ENCODE measurements around the gene TGFBRAP1. TPM values are rescaled to one million over a fixed set of nuclear protein-coding genes. Genes with fewer than 3 reads are reported as not detected.

TGFBRAP1 gene
- total and polyA plus RNA-seq, 4 donors, result 1.8 to 10.4 (median 6.8) TPM

DNA sequence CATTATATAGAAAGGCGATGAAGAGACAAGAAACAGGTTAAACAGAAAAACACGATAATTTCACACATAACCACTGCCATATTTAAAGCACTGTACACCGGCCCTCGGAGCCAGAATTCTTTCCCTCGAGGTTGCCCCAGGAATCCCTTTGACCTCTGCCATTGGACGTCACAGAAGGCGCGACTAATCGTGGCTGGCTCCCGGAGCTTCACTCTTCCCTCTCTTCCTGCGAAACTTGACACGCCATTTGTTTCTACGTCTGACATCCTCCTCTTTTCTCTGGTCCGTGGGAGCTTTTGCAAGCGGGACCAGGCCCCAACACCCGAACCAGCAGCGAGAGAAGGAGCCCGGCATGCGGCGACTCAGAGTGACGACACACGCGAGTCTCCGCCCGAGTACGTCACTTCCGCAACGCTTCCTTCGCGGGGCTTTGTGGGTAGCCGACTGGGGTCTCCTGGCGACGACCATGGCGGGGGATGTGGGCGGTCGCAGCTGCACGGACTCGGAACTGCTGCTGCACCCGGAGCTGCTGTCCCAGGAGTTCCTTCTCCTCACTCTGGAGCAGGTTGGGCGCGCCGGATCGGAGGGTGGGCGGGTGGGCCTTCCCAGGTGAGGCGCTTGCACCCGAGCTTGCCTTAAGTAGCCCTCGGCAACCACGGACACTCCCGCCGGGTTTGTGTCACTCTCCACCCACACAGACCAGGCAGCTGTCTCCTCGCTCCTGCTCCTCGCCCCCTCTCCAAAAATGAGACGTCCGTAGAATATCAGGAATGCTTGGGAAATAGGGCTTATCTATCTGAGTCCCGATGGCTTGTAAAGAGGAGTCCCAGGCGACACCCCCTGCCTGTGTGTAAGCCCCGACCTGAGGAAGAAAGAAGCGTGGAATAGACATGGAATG, 7.8 kb upstream of the TGFBRAP1 start, which contains the start of gene C2orf49:
C2orf49 (plus strand) TSS at position 419 of the 898 bp plus-strand sequence; CDS start at position 467, 48 bp downstream.
- peaks cover 2 to 24% (median 22%) of the 10 kb centered on the region in 4 donors for H3K4me1 ChIP-seq (ENCODE audit: control insufficient read depth in 4 of 4, insufficient read depth in 4 of 4, low read length in 3 of 4)
- under 1% methylated on average over 58 of the region's 58 CpGs for WGBS
- peak; percentile 91 for DNase-seq (ENCODE audit: low spot score)
- no peaks in the 10 kb centered on the region for H3K9me3 ChIP-seq (ENCODE audit: control insufficient read depth in 4 of 4, low read length in 3 of 4)
- H3K9ac ChIP-seq (ENCODE audit: low read depth in 1 of 2, low read length in 2 of 2), result peak within 1 kb of the TSS; percentile 95 to 97
- H3K4me3 ChIP-seq (ENCODE audit: low read depth in 1 of 3, low read length in 3 of 3), result peak within 1 kb of the TSS; percentile 57 to 95 (median 85)
- peaks cover 0 to 18% (median 13%) of the 10 kb centered on the region in 4 donors for H3K36me3 ChIP-seq (ENCODE audit: control insufficient read depth in 4 of 4, insufficient read depth in 3 of 4, low read depth in 1 of 4, low read length in 3 of 4)
- H3K27ac ChIP-seq (ENCODE audit: low read depth in 1 of 2, low read length in 2 of 2), result peak within 1 kb of the TSS; percentile 86 to 97
- peak; percentile 45 for TF ChIP-seq FOXA1 (IDR thresholded peaks at IDR 0.05)
- TF ChIP-seq JUND (IDR thresholded peaks at IDR 0.05), result peak in 1 of 2 donors; percentile 46
- peak; percentile 90 for TF ChIP-seq YY1 (IDR thresholded peaks at IDR 0.05)
- TF ChIP-seq, protein P1, sequence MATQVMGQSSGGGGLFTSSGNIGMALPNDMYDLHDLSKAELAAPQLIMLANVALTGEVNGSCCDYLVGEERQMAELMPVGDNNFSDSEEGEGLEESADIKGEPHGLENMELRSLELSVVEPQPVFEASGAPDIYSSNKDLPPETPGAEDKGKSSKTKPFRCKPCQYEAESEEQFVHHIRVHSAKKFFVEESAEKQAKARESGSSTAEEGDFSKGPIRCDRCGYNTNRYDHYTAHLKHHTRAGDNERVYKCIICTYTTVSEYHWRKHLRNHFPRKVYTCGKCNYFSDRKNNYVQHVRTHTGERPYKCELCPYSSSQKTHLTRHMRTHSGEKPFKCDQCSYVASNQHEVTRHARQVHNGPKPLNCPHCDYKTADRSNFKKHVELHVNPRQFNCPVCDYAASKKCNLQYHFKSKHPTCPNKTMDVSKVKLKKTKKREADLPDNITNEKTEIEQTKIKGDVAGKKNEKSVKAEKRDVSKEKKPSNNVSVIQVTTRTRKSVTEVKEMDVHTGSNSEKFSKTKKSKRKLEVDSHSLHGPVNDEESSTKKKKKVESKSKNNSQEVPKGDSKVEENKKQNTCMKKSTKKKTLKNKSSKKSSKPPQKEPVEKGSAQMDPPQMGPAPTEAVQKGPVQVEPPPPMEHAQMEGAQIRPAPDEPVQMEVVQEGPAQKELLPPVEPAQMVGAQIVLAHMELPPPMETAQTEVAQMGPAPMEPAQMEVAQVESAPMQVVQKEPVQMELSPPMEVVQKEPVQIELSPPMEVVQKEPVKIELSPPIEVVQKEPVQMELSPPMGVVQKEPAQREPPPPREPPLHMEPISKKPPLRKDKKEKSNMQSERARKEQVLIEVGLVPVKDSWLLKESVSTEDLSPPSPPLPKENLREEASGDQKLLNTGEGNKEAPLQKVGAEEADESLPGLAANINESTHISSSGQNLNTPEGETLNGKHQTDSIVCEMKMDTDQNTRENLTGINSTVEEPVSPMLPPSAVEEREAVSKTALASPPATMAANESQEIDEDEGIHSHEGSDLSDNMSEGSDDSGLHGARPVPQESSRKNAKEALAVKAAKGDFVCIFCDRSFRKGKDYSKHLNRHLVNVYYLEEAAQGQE (IDR thresholded peaks at IDR 0.05), result no peak
- TF ChIP-seq RAD21 (IDR thresholded peaks at IDR 0.05), result no peak
- TF ChIP-seq EGR1 (IDR thresholded peaks at IDR 0.05; ENCODE audit: low read depth in 2 of 2), result no peak
- TF ChIP-seq GABPA (IDR thresholded peaks at IDR 0.05 in 1 of 2, conservative IDR thresholded peaks at IDR 0.05 in 1 of 2), result peak; percentile 73 to 93
- TF ChIP-seq, protein P2, sequence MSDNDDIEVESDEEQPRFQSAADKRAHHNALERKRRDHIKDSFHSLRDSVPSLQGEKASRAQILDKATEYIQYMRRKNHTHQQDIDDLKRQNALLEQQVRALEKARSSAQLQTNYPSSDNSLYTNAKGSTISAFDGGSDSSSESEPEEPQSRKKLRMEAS (IDR thresholded peaks at IDR 0.05), result peak; percentile 84
- TF ChIP-seq HNF4A (conservative IDR thresholded peaks at IDR 0.05), result peak; percentile 31 to 49
- TF ChIP-seq NR2F2 (IDR thresholded peaks at IDR 0.05), result peak; percentile 100
- TF ChIP-seq, protein P3, sequence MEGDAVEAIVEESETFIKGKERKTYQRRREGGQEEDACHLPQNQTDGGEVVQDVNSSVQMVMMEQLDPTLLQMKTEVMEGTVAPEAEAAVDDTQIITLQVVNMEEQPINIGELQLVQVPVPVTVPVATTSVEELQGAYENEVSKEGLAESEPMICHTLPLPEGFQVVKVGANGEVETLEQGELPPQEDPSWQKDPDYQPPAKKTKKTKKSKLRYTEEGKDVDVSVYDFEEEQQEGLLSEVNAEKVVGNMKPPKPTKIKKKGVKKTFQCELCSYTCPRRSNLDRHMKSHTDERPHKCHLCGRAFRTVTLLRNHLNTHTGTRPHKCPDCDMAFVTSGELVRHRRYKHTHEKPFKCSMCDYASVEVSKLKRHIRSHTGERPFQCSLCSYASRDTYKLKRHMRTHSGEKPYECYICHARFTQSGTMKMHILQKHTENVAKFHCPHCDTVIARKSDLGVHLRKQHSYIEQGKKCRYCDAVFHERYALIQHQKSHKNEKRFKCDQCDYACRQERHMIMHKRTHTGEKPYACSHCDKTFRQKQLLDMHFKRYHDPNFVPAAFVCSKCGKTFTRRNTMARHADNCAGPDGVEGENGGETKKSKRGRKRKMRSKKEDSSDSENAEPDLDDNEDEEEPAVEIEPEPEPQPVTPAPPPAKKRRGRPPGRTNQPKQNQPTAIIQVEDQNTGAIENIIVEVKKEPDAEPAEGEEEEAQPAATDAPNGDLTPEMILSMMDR (IDR thresholded peaks at IDR 0.05; ENCODE audit: low read depth, low read length, missing input control), result no peak
- TF ChIP-seq RXRA (IDR thresholded peaks at IDR 0.05), result peak; percentile 98
- no peak for TF ChIP-seq FOXA2 (IDR thresholded peaks at IDR 0.05)
- no peak for TF ChIP-seq TAF1 (conservative IDR thresholded peaks at IDR 0.05)
- no peak for TF ChIP-seq HNF4G (IDR thresholded peaks at IDR 0.05)
- TF ChIP-seq, protein P4, sequence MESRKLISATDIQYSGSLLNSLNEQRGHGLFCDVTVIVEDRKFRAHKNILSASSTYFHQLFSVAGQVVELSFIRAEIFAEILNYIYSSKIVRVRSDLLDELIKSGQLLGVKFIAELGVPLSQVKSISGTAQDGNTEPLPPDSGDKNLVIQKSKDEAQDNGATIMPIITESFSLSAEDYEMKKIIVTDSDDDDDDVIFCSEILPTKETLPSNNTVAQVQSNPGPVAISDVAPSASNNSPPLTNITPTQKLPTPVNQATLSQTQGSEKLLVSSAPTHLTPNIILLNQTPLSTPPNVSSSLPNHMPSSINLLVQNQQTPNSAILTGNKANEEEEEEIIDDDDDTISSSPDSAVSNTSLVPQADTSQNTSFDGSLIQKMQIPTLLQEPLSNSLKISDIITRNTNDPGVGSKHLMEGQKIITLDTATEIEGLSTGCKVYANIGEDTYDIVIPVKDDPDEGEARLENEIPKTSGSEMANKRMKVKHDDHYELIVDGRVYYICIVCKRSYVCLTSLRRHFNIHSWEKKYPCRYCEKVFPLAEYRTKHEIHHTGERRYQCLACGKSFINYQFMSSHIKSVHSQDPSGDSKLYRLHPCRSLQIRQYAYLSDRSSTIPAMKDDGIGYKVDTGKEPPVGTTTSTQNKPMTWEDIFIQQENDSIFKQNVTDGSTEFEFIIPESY (IDR thresholded peaks at IDR 0.05), result no peak
- peak; percentile 70 for TF ChIP-seq SP1 (IDR thresholded peaks at IDR 0.05)
- TF ChIP-seq, protein P5, sequence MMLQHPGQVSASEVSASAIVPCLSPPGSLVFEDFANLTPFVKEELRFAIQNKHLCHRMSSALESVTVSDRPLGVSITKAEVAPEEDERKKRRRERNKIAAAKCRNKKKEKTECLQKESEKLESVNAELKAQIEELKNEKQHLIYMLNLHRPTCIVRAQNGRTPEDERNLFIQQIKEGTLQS (IDR thresholded peaks at IDR 0.05), result peak; percentile 55
- H3K27me3 ChIP-seq (ENCODE audit: control insufficient read depth in 4 of 4, insufficient read depth in 4 of 4, low read length in 3 of 4), result no peaks in the 10 kb centered on the region

All from liver (tissue), 9 donors.